ENCODE results near the gene RRM1.
A peak's percentile ranks its signal among the peaks of the same experiment; 100 is the strongest.

RRM1 gene

GRCh38 chr11:4187055-4187988 lies 92.7 kb downstream of the RRM1 start:
- DNase-seq (ENCODE audit: low read depth) = peak; percentile 74
